ENCODE data around the gene UNC13A.

The UNC13A gene

DNA sequence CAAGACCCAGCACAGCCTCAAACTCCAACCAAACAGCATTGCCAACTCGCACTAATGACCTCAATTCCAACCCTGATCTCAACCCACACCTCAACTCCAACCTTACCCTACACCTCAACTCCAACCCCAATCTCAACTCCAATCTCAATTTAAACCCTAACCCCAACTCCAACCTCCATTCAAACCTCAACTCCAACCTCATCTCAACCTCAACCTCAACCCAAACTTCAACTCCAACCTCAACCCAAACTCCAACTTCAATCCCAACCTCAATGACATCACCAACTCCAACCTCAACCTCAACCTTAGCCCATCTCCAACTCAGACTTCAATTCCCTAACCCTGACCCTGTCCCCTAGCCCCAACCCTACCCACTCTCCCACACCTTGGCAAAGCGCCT lies 58.4 kb downstream of the UNC13A start:
- in situ Hi-C loops (cut with MboI; ENCODE audit: low sequenced_read_pairs): no loop called here

DNA sequence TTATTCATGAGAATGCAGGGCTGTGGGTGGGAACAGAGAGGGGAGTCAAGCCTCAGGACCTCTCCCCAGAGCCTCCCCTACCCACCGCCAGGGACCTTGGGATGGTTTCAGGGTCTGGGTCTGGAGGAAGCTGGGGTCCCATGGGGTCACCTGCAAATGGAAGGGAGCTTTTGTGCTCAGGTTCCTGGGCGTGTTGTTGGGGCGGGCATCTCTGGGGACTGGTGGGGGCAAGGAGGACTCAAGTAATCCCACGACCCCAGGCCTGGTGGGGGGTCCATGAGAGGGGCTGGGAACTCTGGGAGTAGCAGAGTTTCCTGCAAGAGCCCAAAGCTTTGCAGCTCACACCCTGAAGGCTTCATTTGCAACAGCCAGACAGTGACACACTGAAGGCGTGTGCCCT lies 60.2 kb downstream of the UNC13A start:
- in situ Hi-C loops (cut with MboI; ENCODE audit: low sequenced_read_pairs): no loop called here

GRCh38 chr19:17627161-17627560 lies 61.0 kb downstream of the UNC13A start:
- in situ Hi-C loops (cut with MboI; ENCODE audit: low sequenced_read_pairs): no loop called here

DNA sequence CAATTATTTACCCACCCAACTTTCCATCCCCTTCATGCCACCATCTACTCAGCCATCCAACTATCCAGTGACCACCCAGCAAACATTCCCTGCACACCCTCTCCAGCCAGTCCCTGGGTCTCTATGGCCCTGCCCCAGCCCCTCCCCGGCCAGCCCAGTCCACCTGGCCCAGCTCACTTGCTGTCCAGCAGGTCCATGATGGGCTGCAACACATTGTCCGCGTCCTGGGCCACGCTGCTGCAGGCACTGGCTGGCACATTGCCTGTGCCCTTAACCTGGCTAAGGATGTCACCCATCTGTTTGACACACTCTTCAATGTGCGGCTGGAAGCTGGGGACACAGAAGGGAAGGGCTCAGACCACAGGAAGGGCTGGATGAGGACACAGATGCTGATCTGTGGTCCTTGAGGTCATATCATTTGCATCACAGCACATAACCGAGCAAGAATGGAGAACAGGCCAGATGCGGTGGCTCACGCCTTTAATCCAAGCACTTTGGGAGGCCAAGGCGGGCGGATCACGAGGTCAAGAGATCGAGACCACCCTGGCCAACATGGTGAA lies 61.6 kb downstream of the UNC13A start:
- in situ Hi-C loops (cut with MboI; ENCODE audit: low sequenced_read_pairs): no loop called here

DNA sequence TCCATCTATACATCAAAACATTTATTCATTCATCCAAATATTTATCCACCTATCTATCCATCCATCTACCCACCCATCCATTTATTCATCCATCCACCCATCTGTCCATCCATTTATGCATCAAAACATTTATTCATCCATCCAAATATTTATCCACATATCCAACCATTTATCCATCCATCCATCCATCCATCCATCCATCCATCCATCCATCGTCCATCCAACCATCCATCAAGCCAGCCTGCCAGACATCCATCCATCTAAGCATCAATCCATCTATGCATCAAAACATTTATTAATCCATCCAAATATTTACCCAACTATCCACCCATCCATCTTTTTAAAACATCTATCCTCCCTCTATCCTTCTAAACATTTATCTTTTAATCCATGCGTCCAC lies 62.2 kb downstream of the UNC13A start:
- in situ Hi-C loops (cut with MboI; ENCODE audit: low sequenced_read_pairs): no loop called here

GRCh38 chr19:17625043-17625442 lies 63.1 kb downstream of the UNC13A start:
- in situ Hi-C loops (cut with MboI; ENCODE audit: low sequenced_read_pairs): no loop called here

DNA sequence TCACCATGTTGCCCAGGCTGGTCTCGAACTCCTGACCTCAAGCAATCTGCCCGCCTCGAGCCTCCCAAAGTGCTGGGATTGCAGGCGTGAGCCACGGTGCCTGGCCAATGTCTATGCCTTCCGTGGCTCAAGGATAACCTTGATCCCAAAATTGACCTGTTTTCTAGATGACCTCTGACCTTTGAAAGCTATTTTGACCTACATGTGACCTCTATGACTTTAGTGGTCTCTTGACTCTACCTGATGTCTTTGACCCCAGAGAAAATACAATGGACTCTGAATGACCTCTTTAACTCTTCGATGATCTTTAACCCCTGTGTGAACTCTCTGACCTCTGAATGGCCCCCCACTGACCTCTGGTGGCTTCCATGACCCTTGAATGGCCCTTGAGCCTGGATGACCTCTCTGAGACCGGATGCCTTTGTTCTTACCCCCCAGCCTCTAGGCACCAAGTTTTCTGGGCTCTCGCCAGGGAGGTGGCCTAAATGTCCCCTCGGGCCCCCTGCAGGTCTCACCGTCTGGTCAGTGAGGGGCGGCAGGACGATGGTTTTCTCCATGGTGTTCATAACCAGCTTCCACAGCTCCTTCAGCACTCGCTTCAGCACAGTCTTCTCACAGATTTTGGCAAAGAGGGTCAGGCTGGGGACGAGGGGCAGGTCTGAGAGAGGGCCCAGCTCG lies 63.7 kb downstream of the UNC13A start:
- in situ Hi-C loops (cut with MboI; ENCODE audit: low sequenced_read_pairs): no loop called here

DNA sequence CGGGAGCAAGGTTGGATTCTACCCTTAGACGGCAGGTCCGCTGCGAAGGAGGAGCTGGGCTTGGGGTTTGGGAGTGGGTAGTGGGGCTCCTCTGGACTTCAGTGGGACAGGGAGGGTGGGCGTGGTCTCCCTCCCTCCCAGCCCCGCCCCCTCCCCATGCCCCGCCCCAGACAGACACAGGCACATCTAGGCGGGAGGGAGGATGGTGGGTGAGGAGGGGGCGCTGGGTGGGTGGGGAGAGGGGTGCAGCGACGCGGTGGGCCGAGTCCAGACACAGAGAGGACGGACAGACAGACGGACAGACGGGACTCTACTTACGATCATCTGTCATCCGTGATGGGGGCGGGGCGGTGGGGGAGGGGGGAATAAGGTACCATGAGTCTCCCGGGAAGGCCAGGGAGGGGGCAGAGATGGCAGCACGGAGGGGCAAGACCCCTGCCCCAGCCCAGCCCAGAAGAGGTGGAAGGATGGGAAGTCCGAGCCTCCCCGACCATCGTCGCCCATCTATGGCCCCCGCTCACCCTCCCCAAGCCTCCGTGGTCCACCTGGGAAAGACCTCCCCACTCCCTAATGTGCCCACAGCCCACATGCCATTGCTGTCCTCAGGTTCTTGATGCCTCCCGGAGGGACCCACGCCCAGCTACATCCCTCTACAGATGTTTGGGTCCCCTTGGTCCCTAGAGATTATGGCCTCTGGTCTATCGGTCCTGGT lies 64.8 kb downstream of the UNC13A start:
- in situ Hi-C loops (cut with MboI; ENCODE audit: low sequenced_read_pairs): no loop called here

DNA sequence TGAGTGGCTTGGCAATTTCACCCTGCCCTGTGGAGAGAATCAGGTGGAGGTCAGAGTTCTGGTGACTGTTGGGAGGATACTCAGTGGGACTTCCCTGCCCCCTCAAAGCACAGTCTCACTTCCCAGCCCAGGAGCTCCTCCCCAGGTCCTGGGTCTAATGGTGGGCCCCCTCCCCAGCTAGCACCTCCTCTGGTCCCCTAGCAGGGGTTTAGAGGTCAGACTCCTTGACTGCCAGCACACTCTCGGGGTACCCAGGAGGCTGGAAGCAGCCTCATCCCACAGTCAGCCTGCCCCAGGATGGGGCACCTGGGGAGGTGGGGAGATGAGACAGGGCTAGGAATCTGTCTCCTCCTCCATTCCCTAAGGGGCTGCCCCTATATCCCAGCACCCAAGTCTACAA lies 67.5 kb downstream of the UNC13A start:
- in situ Hi-C loops (cut with MboI; ENCODE audit: low sequenced_read_pairs): no loop called here

- in situ Hi-C loops (cut with MboI; ENCODE audit: low sequenced_read_pairs): no loop called here
These were observed 69.2 kb downstream of the UNC13A start for GRCh38 chr19:17618936-17619335.

GRCh38 chr19:17618281-17618903 lies 69.8 kb downstream of the UNC13A start:
- in situ Hi-C loops (cut with MboI; ENCODE audit: low sequenced_read_pairs): no loop called here

DNA sequence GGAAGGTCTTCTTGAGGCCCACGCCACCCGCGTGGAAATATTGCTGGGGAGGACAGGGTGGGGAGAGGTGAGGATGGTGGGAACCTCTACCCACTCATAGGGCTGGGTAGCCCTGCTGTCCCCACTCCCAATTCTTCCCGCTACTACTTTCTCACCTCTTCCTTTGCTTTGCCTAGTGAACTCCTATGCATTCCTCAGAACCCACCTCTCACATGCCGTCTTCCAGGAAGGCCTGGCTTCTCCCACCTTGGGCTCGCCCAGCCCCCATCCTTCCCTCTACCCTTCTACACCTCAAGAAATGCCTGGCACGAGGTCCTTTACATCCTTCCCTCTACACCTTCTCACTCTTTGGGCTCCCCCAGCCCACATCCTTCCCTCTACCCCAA lies 70.4 kb downstream of the UNC13A start:
- in situ Hi-C loops (cut with MboI; ENCODE audit: low sequenced_read_pairs): no loop called here

- in situ Hi-C loops (cut with MboI; ENCODE audit: low sequenced_read_pairs): no loop called here
These were observed 71.0 kb downstream of the UNC13A start for GRCh38 chr19:17616961-17617806.

GRCh38 chr19:17616686-17616960 lies 71.5 kb downstream of the UNC13A start:
- in situ Hi-C loops (cut with MboI; ENCODE audit: low sequenced_read_pairs): no loop called here

DNA sequence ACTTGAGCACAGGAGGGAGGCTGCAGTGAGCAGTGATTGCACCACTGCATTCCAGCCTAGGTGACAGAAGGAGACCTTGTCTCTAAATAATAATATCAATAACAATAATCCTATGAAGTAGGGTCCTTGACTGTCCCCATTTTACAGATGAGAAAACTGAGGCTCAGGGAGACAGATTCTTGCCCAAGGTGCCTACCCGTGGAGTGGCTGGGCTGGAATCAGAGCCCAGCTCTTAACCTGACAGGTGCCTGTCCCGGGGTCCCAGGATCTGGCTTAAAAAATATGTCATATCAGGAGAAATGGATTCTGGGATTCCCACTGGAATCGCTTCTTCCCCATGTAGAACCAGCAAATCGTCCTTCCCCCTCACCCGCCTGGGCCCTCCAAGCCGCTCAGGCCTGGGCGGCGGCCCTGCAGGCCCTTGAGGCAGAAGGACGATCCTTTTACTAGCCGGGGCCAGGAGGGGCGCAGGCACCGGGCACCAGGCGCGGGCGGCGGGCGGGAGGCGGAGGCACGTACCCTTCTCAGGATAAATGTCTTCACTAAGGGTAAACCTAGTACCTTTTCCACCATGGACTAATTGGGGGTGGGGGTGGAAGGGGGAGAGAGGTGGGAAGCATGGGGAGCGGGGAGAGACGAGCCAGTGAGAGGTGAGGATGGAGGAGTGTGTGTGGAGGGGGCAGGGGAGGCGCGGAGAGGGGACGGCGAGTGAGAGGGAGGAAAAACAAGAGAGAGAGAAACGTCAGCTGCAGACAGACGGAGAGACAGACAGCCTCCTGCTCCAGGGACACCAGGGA lies 72.1 kb downstream of the UNC13A start:
- in situ Hi-C loops (cut with MboI; ENCODE audit: low sequenced_read_pairs): no loop called here

GRCh38 chr19:17614476-17614875 lies 73.7 kb downstream of the UNC13A start:
- in situ Hi-C loops (cut with MboI; ENCODE audit: low sequenced_read_pairs): no loop called here

GRCh38 chr19:17611462-17612244 lies 76.5 kb downstream of the UNC13A start:
- in situ Hi-C loops (cut with MboI; ENCODE audit: low sequenced_read_pairs): no loop called here

- in situ Hi-C loops (cut with MboI; ENCODE audit: low sequenced_read_pairs): no loop called here
These were observed 77.8 kb downstream of the UNC13A start for GRCh38 chr19:17610384-17610783.

DNA sequence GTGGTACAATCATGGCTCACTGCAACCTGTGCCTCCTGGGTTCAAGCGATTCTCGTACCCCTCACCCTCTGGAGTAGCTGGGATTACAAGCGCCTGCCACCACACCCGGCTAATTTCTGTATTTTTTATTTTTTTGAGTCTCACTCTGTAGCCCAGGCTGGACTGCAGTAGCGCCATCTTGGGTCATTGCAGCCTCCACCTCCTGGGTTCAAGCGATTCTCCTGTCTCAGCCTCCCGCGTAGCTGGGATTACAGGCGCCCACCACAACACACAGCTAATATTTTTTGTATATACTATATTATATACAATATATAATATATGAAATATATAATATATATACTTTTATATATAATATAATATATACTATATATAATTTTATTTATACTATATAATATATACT lies 80.2 kb downstream of the UNC13A start:
- in situ Hi-C loops (cut with MboI; ENCODE audit: low sequenced_read_pairs): no loop called here
